Parathyroid adenoma (tissue), 2 donors: ENCODE data around the gene ALG11.

Source experiments
- H2AFZ ChIP-seq: fragments of 300-600 bp; sonication (generic); one replicate; pipeline ENCODE4 v1.7.0; 2017; ENCODE audit warnings: antibody characterized with exemption, mild to moderate bottlenecking
- H3K27ac ChIP-seq: fragments of 300-600 bp; sonication (generic); one replicate; pipeline ENCODE4 v1.7.0; 2017
- H3K27me3 ChIP-seq: fragments of 300-600 bp; sonication (generic); one replicate; pipeline ENCODE4 v1.7.0; 2017; ENCODE audit warnings: low read length; ENCODE audit not compliant: control insufficient read depth, insufficient read depth
- H3K36me3 ChIP-seq: fragments of 300-600 bp; sonication (generic); one replicate; pipeline ENCODE4 v1.7.0; 2017; ENCODE audit warnings: low read length; ENCODE audit not compliant: control insufficient read depth, insufficient read depth
- H3K4me1 ChIP-seq: fragments of 300-600 bp; sonication (generic); one replicate; pipeline ENCODE4 v1.7.0; 2017; ENCODE audit warnings: control low read depth
- H3K4me2 ChIP-seq: fragments of 300-600 bp; sonication (generic); one replicate; pipeline ENCODE4 v1.7.0; 2017; ENCODE audit warnings: low read length
- H3K4me3 ChIP-seq: fragments of 300-600 bp; sonication (generic); one replicate; pipeline ENCODE4 v1.7.0; 2017; ENCODE audit warnings: low read depth, low read length
- H3K79me2 ChIP-seq: fragments of 300-600 bp; sonication (generic); one replicate; pipeline ENCODE4 v1.7.0; 2017; ENCODE audit warnings: control low read depth
- H3K9ac ChIP-seq: fragments of 300-600 bp; sonication (generic); one replicate; pipeline ENCODE4 v1.7.0; 2017; ENCODE audit warnings: mild to moderate bottlenecking
- H3K9me3 ChIP-seq: fragments of 300-600 bp; sonication (generic); one replicate; pipeline ENCODE4 v1.7.0; 2017; ENCODE audit warnings: low read length; ENCODE audit not compliant: control insufficient read depth
- CTCF ChIP-seq: fragments of 300-600 bp; sonication (generic); IDR thresholded peaks from one replicate; pipeline ENCODE4 v1.7.0; 2017; ENCODE audit warnings: antibody characterized with exemption, mild to moderate bottlenecking
- donor health status: primary hyperparathyroidism.

Gene ALG11

GRCh38 chr13:52005841-52006522, 6.2 kb upstream of the ALG11 start:
- Histone ChIP-seq H2AFZ (no peak overlapping the region), H3K79me2 (no peaks in the 10 kb centered on the region), H3K4me2 (no peak overlapping the region), H3K9ac (no peak overlapping the region), H3K4me1 (no peaks in the 10 kb centered on the region), H3K27me3 (no peaks in the 10 kb centered on the region), H3K4me3 (no peak overlapping the region), H3K27ac (no peak overlapping the region), H3K9me3 (no peaks in the 10 kb centered on the region), H3K36me3 (no peaks in the 10 kb centered on the region)
- no peak for TF ChIP-seq CTCF

- Histone ChIP-seq H3K79me2 (no peaks in the 10 kb centered on the region), H3K4me3 (no peak overlapping the region), H3K9me3 (no peaks in the 10 kb centered on the region), H3K9ac (no peak overlapping the region), H3K36me3 (no peaks in the 10 kb centered on the region), H3K4me1 (no peaks in the 10 kb centered on the region), H3K27me3 (no peaks in the 10 kb centered on the region), H3K27ac (no peak overlapping the region), H3K4me2 (no peak overlapping the region), H2AFZ (no peak overlapping the region)
- no peak for TF ChIP-seq CTCF
Measured at GRCh38 chr13:52006523-52007245, 5.5 kb upstream of the ALG11 start.

- no peak for TF ChIP-seq CTCF
- H3K4me2 ChIP-seq = no peak overlapping the region
- no peaks in the 10 kb centered on the region for H3K9me3 ChIP-seq
- H3K36me3 ChIP-seq = no peaks in the 10 kb centered on the region
- H3K4me3 ChIP-seq = no peak overlapping the region
- no peak overlapping the region for H2AFZ ChIP-seq
- H3K4me1 ChIP-seq = no peaks in the 10 kb centered on the region
- H3K27ac ChIP-seq = no peak overlapping the region
- peaks cover 4% of the 10 kb centered on the region for H3K79me2 ChIP-seq
- no peak overlapping the region for H3K9ac ChIP-seq
- no peaks in the 10 kb centered on the region for H3K27me3 ChIP-seq
Measured at GRCh38 chr13:52009946-52010345, 2.3 kb upstream of the ALG11 start.

GRCh38 chr13:52010890-52011631, 1.1 kb upstream of the ALG11 start, which contains the start of gene ATP7B:
Gene ATP7B, minus strand, starts transcription at chr13:52011450. Its CDS starts 113 bp downstream, at chr13:52011337.
- Histone ChIP-seq H3K4me2 (peak within 1 kb of the TSS; percentile 81), H3K4me1 (no peaks in the 10 kb centered on the region)
- TF ChIP-seq CTCF = no peak

More at GRCh38 chr13:52010890-52011631, 1.1 kb upstream of the ALG11 start, which contains the start of gene ATP7B:
- Histone ChIP-seq H3K4me3 (peak within 1 kb of the TSS; percentile 89), H3K36me3 (no peaks in the 10 kb centered on the region), H3K27ac (peak within 1 kb of the TSS; percentile 74), H3K27me3 (no peaks in the 10 kb centered on the region), H3K9me3 (no peaks in the 10 kb centered on the region), H3K79me2 (peaks cover 4% of the 10 kb centered on the region), H2AFZ (peak within 1 kb of the TSS; percentile 89), H3K9ac (no peak within 1 kb of the TSS)
